CD4-positive, alpha-beta T cell (primary cell): Measurements from ENCODE around the gene PAPSS1. TPM values are rescaled to one million over a fixed set of nuclear protein-coding genes. Genes with fewer than 3 reads are reported as not detected.

Experiments used
- ATAC-seq: fragments of 200-7000 bp; cut with Tn5 transposase; one replicate; pipeline ENCODE4 v1.10.0; 2022; ENCODE audit warnings: mild to moderate bottlenecking; ENCODE audit not compliant: poor library complexity
- CTCF ChIA-PET: fragments of 350-600 bp; sonication (Branson Sonifier 250); formaldehyde crosslinking; loops from one replicate; lab custom pipeline; 2021; ENCODE audit warnings: antibody characterized with exemption, inconsistent platforms; lab: Charles Lee
- POLR2A ChIA-PET: fragments of 350-600 bp; sonication (Branson Sonifier 250); formaldehyde crosslinking; loops from one replicate; lab custom pipeline; 2021; ENCODE audit warnings: antibody characterized with exemption, inconsistent platforms; lab: Charles Lee
- DNase-seq, 14 experiments: peaks; one replicate each; pipeline ENCODE4 v3.0.0-alpha.2; 2013 to 2020; ENCODE audit warnings: mixed read lengths in 2 of 14
- H3K27ac ChIP-seq, 2 donors: one replicate each; pipeline versions ENCODE4 v1.5.1 to v1.7.0; 2013; ENCODE audit warnings: low read length in 2 of 2, low read depth in 1 of 2, mild to moderate bottlenecking in 1 of 2
- H3K27me3 ChIP-seq, 2 experiments: 1 replicate in 1 of 2; 2 replicates in 1 of 2; pipeline versions ENCODE4 v1.6.1 to v1.7.0; 2013; ENCODE audit warnings: low read length in 2 of 2, control low read depth in 1 of 2, mild to moderate bottlenecking in 1 of 2, moderate library complexity in 1 of 2; ENCODE audit not compliant: insufficient read depth in 2 of 2, control insufficient read depth in 1 of 2
- H3K36me3 ChIP-seq: one replicate; pipeline ENCODE4 v1.6.1; 2013; ENCODE audit warnings: low read length, control low read depth; ENCODE audit not compliant: insufficient read depth
- H3K4me1 ChIP-seq: one replicate; pipeline ENCODE4 v1.6.1; 2013; ENCODE audit warnings: low read length, control low read depth; ENCODE audit not compliant: insufficient read depth
- H3K4me3 ChIP-seq: one replicate; pipeline ENCODE4 v1.5.1; 2013; ENCODE audit warnings: mild to moderate bottlenecking, low read length, moderate library complexity
- H3K9me3 ChIP-seq, 2 experiments: 1 replicate in 1 of 2; 2 replicates in 1 of 2; pipeline versions ENCODE4 v1.6.1 to v1.7.0; 2013; ENCODE audit warnings: low read length in 2 of 2, mild to moderate bottlenecking in 2 of 2, control low read depth in 1 of 2, moderate library complexity in 1 of 2; ENCODE audit not compliant: control insufficient read depth in 1 of 2, insufficient read depth in 1 of 2
- H3K27ac Mint-ChIP-seq: one replicate; pipeline ENCODE4 v1.8.0; 2020; ENCODE audit warnings: mixed read lengths
- H3K27me3 Mint-ChIP-seq: one replicate; pipeline ENCODE4 v1.8.0; 2021; ENCODE audit warnings: mixed read lengths
- H3K36me3 Mint-ChIP-seq: one replicate; pipeline ENCODE4 v1.8.0; 2021; ENCODE audit warnings: low read depth, mixed read lengths
- H3K4me1 Mint-ChIP-seq: one replicate; pipeline ENCODE4 v1.8.0; 2021; ENCODE audit warnings: low read depth, mixed read lengths
- H3K4me3 Mint-ChIP-seq: one replicate; pipeline ENCODE4 v1.8.0; 2020; ENCODE audit warnings: mild to moderate bottlenecking, mixed read lengths
- H3K9me3 Mint-ChIP-seq: one replicate; pipeline ENCODE4 v1.8.0; 2020; ENCODE audit warnings: mixed read lengths
- intact Hi-C, 2 experiments: fragments of 100-400 bp; cut with DNase I in 1 of 2; cut with micrococcal nuclease in 1 of 2; formaldehyde crosslinking; loops; one replicate each; pipeline versions ENCODE4 v1.15.1 to v1.9.0; 2023 to 2025; cut with DNase I, micrococcal nuclease
- total RNA-seq, 174 experiments: library from RNA in 2 of 174; stranded (reverse) in 2 of 174; gene quantifications; one replicate each; pipeline ENCODE4 v1.2.3 and lab custom pipeline; 2021 to 2026
- TF ChIP-seq, protein P1 (sequence below): fragments of 200-600 bp; IDR thresholded peaks from one replicate; pipeline ENCODE4 v1.8.0; 2022; ENCODE audit warnings: antibody characterized with exemption, mild to moderate bottlenecking

PAPSS1 gene
- total RNA-seq, 2 experiments from 2014 or later, result 5.6 to 6.6 TPM

DNA sequence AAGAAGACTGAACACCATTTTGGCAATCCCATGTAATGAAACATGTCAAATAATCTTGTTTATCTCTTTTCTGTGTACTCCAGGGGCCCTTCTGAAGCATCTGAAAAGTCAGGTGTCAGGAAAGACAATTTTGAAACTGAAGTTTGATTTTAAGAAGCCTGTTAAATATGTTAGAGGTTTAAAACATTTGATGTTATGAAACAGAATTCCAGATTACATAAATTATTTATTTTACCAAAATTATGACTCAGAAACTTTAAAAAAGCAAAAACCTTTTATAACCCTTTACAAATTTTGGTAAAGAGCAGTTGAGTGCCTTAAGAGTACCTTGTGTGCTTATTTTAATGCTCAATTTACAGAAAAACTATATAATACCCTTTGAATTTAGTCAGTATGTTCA, 130.8 kb downstream of the PAPSS1 start:
- ATAC-seq (no peak), DNase-seq (no peak)
- H3K36me3 Mint-ChIP-seq, result peaks cover 5% of the 10 kb centered on the region
- no peak overlapping the region for H3K27ac Mint-ChIP-seq
- ChIA-PET CTCF (no interaction called here), POLR2A (no interaction called here)
- Histone ChIP-seq H3K4me1 (no peaks in the 10 kb centered on the region), H3K9me3 (peaks cover 6 to 17% of the 10 kb centered on the region in 2 experiments), H3K36me3 (no peaks in the 10 kb centered on the region), H3K27me3 (no peaks in the 10 kb centered on the region), H3K4me3 (no peak overlapping the region), H3K27ac (no peak overlapping the region)
- no peak overlapping the region for H3K4me3 Mint-ChIP-seq
- TF ChIP-seq, protein P1, sequence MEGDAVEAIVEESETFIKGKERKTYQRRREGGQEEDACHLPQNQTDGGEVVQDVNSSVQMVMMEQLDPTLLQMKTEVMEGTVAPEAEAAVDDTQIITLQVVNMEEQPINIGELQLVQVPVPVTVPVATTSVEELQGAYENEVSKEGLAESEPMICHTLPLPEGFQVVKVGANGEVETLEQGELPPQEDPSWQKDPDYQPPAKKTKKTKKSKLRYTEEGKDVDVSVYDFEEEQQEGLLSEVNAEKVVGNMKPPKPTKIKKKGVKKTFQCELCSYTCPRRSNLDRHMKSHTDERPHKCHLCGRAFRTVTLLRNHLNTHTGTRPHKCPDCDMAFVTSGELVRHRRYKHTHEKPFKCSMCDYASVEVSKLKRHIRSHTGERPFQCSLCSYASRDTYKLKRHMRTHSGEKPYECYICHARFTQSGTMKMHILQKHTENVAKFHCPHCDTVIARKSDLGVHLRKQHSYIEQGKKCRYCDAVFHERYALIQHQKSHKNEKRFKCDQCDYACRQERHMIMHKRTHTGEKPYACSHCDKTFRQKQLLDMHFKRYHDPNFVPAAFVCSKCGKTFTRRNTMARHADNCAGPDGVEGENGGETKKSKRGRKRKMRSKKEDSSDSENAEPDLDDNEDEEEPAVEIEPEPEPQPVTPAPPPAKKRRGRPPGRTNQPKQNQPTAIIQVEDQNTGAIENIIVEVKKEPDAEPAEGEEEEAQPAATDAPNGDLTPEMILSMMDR, result no peak
- peaks cover 11% of the 10 kb centered on the region for H3K9me3 Mint-ChIP-seq
- peaks cover 5% of the 10 kb centered on the region for H3K27me3 Mint-ChIP-seq
- H3K4me1 Mint-ChIP-seq, result no peaks in the 10 kb centered on the region
- intact Hi-C loops, result loop anchor here in 1 of 2 experiments (5.0 kb wide), 1 partner anchor 37 kb away; no protein-coding TSS in a partner anchor

DNA sequence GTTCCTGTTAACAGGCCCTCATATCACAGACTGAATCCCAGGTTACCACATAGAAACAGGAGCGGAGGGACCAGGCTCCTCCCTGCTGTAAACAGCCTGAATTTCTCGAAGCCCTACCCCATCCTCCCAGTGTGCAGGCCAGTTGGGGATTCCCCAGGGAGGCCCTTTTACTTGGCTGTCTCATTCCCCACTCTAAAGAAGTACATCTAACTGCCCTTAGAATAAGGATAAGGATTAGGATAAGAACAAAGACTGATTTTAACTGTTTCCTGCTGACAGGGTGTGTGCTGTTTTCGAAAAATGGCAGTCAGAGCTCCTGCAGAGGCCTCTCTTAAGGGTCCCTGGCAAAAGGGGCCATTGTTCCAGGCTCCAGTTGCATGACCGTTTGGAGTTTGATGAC, 133.7 kb downstream of the PAPSS1 start:
- Histone ChIP-seq H3K36me3 (no peaks in the 10 kb centered on the region), H3K9me3 (peaks cover 6 to 17% of the 10 kb centered on the region in 2 experiments), H3K4me1 (no peaks in the 10 kb centered on the region), H3K4me3 (no peak overlapping the region), H3K27me3 (no peaks in the 10 kb centered on the region), H3K27ac (no peak overlapping the region)
- no peaks in the 10 kb centered on the region for H3K4me1 Mint-ChIP-seq
- no peak for DNase-seq
- H3K36me3 Mint-ChIP-seq, result no peaks in the 10 kb centered on the region
- ATAC-seq, result no peak
- intact Hi-C loops, result loop anchor here in 1 of 2 experiments (5.0 kb wide), 1 partner anchor 34 kb away; no protein-coding TSS in a partner anchor
- H3K4me3 Mint-ChIP-seq, result no peak overlapping the region
- peaks cover 11% of the 10 kb centered on the region for H3K9me3 Mint-ChIP-seq
- H3K27me3 Mint-ChIP-seq, result peaks cover under 1% of the 10 kb centered on the region
- CTCF ChIA-PET, result no interaction called here
- H3K27ac Mint-ChIP-seq, result no peak overlapping the region
- TF ChIP-seq, protein P1, result no peak
- POLR2A ChIA-PET, result no interaction called here

DNA sequence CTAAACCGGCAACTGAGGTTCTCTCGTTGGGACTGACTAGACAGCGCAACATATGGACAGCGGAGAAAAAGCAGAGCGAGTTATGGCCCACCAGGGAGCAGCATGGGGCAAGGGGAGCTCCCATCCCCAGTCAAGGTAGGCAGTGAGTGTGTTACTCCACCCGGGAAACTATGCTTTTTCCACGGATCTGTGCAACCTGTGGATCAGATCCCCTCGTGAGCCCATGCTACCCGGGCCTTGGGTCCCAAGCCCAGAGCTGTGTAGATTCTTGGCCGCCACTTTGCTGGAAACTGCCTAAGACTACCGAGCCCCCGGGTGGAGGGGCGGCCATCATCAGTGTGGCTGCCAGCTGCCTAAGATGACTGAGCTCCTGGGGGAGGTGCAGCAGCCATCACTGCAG, 140.9 kb downstream of the PAPSS1 start:
- no peaks in the 10 kb centered on the region for H3K4me1 Mint-ChIP-seq
- Histone ChIP-seq H3K36me3 (no peaks in the 10 kb centered on the region), H3K4me1 (no peaks in the 10 kb centered on the region), H3K9me3 (peaks cover 0 to 15% of the 10 kb centered on the region in 2 experiments), H3K4me3 (no peak overlapping the region), H3K27ac (no peak overlapping the region), H3K27me3 (no peaks in the 10 kb centered on the region)
- DNase-seq (no peak), ATAC-seq (no peak)
- H3K4me3 Mint-ChIP-seq, result no peak overlapping the region
- CTCF ChIA-PET, result no interaction called here
- POLR2A ChIA-PET, result no interaction called here
- intact Hi-C loops, result no loop called here
- H3K9me3 Mint-ChIP-seq, result no peaks in the 10 kb centered on the region
- H3K27ac Mint-ChIP-seq, result no peak overlapping the region
- peaks cover 28% of the 10 kb centered on the region for H3K27me3 Mint-ChIP-seq
- no peaks in the 10 kb centered on the region for H3K36me3 Mint-ChIP-seq
- TF ChIP-seq, protein P1, result no peak
